ENCODE measurements around the gene FGF9.

Gene FGF9

GRCh38 chr13:21670883-21671619 is at the start of gene FGF9:
Gene FGF9 (plus strand): TSS chr13:21671073. CDS start chr13:21671913, 840 bp downstream.
- DNase-seq, result peak; percentile 75

GRCh38 chr13:21625366-21625765 is 45.5 kb upstream of the FGF9 start:
- no peak for DNase-seq

DNA sequence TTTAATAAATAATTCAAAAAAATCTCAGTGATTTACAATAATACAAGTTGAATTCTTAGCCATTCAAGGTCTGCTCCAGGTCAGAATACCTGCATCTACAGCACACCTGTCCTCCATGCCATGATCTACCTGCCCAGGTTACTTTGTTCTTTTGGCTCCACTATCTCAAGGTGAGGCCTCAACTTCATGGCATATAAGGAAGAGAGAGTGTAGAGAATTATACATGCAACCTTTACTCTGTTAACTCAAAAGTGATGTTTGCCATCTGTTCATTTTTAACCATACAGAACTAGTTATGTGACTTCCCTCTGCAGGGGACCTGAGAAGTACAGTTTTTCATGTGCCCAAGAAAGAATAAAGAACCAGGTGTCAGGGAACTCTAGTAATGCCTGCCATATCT is 38.7 kb upstream of the FGF9 start:
- no peak for DNase-seq

DNA sequence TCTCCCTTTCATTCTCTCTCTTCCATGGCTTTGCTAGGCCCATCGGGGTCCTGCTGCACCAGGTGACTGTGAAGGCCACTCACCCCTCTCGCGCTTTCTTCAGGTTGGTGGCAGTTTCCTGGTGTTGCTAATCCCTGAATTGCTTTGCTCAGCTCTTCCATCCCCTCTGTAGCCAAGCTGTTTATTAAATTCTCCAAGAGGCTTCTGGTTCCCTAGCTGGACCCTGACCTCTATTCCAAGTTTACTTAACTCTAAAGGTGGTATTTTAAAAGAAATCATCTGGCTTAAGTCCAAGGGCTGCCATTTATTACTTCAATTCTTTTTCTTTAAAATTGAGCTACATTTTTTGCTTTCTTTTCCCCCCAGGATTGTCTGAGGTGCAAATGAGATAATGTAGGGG is 34.2 kb upstream of the FGF9 start:
- DNase-seq, result no peak

- no peak for DNase-seq
Observed at GRCh38 chr13:21637296-21637695, 33.6 kb upstream of the FGF9 start.

DNA sequence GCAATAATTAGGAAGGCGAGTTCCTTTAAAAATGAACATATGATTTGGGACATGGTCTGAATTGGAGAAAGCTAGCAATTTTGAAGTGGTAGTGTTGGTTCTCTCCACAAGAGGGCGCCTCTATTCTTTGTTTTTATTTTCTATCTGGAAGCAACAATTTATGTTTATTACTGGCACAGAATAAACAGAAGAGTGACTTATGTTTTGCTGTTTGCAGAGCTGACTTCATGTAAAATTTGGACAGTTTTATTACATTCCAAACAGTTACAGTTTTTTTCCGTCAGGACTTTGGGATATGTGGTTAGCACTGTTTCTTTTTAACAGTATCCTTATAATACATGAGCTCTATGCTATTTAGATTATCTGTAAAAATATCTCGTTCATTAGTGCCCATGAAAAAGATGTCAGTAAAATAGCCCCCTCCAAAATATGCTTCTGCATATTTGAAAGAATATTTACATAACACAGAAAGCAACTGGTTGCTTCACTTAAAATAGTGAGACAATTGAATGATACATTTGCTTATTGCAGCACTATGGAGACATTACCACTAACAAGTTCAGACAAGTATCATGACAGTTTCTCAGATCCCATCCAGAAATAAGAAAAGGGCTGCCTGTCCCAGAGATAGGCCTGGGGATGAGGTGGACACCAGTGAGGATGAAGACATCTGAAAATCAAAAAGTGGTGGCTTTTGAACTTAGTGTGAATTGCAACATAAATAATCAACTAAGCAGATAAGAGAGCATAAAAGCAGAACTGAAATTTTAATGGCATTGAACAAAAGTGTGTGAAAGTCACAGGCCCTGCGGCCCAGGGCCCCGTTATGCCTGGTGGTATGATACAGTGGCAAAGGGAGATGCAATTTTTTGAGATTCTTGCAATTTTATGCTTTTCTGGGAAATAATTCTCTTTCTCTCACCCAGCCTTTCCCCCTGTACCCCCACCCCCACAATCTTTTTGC is 32.3 kb upstream of the FGF9 start:
- no peak for DNase-seq

GRCh38 chr13:21639561-21639960 is 31.3 kb upstream of the FGF9 start:
- no peak for DNase-seq

GRCh38 chr13:21641629-21642028 is 29.2 kb upstream of the FGF9 start:
- DNase-seq, result no peak

DNA sequence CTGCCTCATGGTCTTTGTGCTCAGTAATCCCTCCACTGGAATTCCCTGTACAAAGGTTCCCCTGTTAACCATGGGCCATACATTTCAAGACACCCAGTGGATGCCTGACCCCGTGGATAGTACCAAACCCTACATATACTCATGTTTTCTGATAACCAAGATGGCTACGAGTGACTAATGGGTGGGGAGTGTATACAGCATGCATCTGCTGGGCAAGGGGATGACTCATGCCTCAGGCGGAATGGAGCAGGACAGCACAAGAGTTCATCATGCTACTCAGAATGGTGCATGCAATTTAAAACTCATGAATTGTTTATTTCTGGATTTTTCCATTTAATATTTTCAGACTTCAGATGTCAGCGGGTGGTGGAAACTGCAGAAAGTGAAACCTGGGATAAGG is 13.3 kb upstream of the FGF9 start:
- no peak for DNase-seq

DNA sequence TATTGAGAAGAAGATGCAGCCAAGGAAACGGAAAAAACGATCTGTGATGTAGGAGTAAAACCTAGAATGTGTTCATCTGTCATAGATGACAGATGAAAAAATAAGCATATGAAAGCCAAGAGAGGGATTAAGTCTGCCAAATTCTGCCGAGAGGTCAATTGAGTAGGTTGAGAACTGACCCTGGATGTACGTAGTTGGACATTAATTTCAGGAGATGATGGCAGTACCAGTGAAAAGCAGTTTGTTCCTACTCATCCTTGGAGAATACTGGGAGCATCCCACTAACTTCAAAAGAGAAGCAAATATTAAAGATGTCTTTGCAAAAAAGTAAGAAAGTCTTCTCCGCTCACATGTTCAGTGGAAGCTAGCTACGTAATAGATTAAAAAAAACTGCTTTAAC is 11.8 kb upstream of the FGF9 start:
- no peak for DNase-seq

- DNase-seq, result no peak
Observed at GRCh38 chr13:21661097-21661909, 9.6 kb upstream of the FGF9 start.

DNA sequence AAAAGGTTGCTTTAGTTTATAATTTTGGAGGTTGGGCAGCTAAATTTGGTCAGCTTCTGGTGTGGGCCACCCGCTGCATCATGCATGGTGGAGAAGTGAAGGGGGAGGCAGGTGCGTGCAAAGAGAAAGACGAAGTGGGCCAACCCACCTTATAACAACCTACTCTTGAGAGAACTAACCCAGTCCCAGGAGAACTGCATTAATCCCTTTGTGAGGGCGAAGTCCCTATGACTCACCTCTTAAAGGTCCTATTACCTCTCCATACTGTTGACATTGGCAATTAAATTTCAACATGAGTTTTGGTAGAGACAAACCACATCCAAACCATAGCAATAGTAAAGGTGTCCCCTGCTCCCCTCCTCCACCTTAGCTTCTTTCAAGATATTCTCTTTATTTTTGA is 7.7 kb upstream of the FGF9 start:
- no peak for DNase-seq

- DNase-seq, result no peak
Observed at GRCh38 chr13:21668732-21669275, 2.1 kb upstream of the FGF9 start.

GRCh38 chr13:21670006-21670882 is 629 bp upstream of the FGF9 start:
- peak; percentile 66 for DNase-seq

GRCh38 chr13:21671620-21672286 is 880 bp downstream of the FGF9 start:
- DNase-seq, result no peak

GRCh38 chr13:21672287-21672680 is 1.4 kb downstream of the FGF9 start:
- no peak for DNase-seq

DNA sequence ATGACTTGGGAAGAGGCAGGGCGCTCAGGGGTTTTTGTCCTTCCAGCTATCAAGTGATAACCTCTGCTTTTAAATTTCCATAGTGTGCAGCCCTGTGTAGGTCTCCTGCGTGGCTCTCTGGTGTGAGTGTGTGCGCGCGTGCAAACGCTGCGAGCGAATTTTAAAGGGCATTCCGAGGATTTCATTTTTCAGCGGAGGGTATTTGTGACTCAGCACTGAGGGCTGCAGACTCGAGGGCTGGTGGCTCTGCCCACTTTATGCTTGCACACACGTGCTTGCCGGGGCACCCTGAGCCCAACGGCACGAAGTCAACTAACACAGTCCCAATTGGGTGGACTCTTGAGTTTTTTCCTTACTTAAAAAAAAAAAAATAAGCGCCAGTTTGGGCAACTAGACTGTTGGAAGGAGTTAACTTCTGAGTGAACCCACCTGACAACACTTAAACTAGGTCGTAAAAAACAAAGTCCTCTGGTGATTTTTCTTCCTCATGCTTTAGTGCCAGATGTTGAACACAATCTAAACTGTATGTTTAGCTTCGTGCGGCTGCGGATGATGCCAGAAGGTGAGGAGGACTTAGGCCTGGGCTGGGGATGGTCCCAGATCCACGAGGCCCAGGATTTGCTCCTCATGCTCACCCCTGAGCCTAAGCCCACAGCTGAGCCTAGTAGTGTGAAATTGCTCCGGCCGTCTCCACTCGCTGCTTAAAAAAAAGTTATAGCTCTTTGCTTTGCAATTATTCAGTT is 2.1 kb downstream of the FGF9 start:
- no peak for DNase-seq

- DNase-seq, result peak; percentile 29
Observed at GRCh38 chr13:21673539-21673788, 2.6 kb downstream of the FGF9 start.

GRCh38 chr13:21673789-21674489 is 3.1 kb downstream of the FGF9 start:
- DNase-seq, result peak; percentile 37

- no peak for DNase-seq
Observed at GRCh38 chr13:21674490-21675009, 3.7 kb downstream of the FGF9 start.

Data from stimulated activated CD4-positive, alpha-beta T cell treated with anti-CD3 and anti-CD28 coated beads, Interleukin-12 subunit alpha, Interleukin-12 subunit beta, amount 100 ng/mL, for 4 hours (primary cell).